K562 (cell line): ENCODE results near the gene RNF126. TPM values are rescaled to one million over a fixed set of nuclear protein-coding genes. Genes with fewer than 3 reads are reported as not detected.

Experiments used
- ARNT ChIP-seq, 2 experiments: fragments of 450-650 bp; IDR thresholded peaks; 2 replicates each; pipeline ENCODE4 v1.6.1; 2016; ENCODE audit warnings: mild to moderate bottlenecking in 1 of 2
- BRF1 ChIP-seq: IDR thresholded peaks from 3 replicates; pipeline ENCODE4 v1.6.1; 2011; ENCODE audit warnings: borderline replicate concordance, mild to moderate bottlenecking; ENCODE audit not compliant: insufficient read length; ENCODE audit errors: extremely low read depth
- COPS2 ChIP-seq: fragments of 450-650 bp; conservative IDR thresholded peaks from 2 replicates; pipeline ENCODE4 v1.6.1; 2016; ENCODE audit warnings: mild to moderate bottlenecking, moderate library complexity
- FOXM1 ChIP-seq, 2 experiments: fragments of 450-650 bp in 1 of 2; sonication (generic) in 1 of 2; formaldehyde crosslinking in 1 of 2; IDR thresholded peaks; 2 replicates each; pipeline versions ENCODE4 v1.6.1 to v1.9.0; 2017 to 2022; ENCODE audit warnings: low read depth in 2 of 2, mild to moderate bottlenecking in 2 of 2, missing genetic modification reagents in 1 of 2, moderate library complexity in 1 of 2
- GATA2 ChIP-seq: sonication (generic); formaldehyde crosslinking; IDR thresholded peaks from 2 replicates; pipeline ENCODE4 v1.4.0; 2020; ENCODE audit warnings: mild to moderate bottlenecking, missing genetic modification reagents
- KLF1 ChIP-seq: fragments of 450-650 bp; IDR thresholded peaks from 2 replicates; pipeline ENCODE4 v1.6.1; 2016; ENCODE audit warnings: missing genetic modification characterization, missing compliant biosample characterization
- NELFE ChIP-seq: IDR thresholded peaks from 2 replicates; pipeline ENCODE4 v1.6.1; 2011; ENCODE audit warnings: mild to moderate bottlenecking; ENCODE audit not compliant: insufficient read depth, insufficient read length
- POLR3G ChIP-seq: IDR thresholded peaks from 2 replicates; pipeline ENCODE4 v1.6.1; 2011; ENCODE audit not compliant: insufficient read length, insufficient replicate concordance; ENCODE audit errors: extremely low read depth
- RBM22 ChIP-seq: fragments of 200-400 bp; formaldehyde crosslinking; IDR thresholded peaks from 2 replicates; pipeline ENCODE4 v1.6.1; 2018; ENCODE audit warnings: low read length, low read depth; ENCODE audit not compliant: poor library complexity, severe bottlenecking
- RBM25 ChIP-seq: fragments of 200-400 bp; formaldehyde crosslinking; IDR thresholded peaks from 2 replicates; pipeline ENCODE4 v1.6.1; 2018; ENCODE audit warnings: low read length, low read depth, moderate library complexity; ENCODE audit not compliant: severe bottlenecking
- SREBF1 ChIP-seq: fragments of 150-350 bp; IDR thresholded peaks from 2 replicates; pipeline ENCODE4 v1.6.1; 2014; ENCODE audit warnings: antibody characterized with exemption, low read depth, low read length, borderline replicate concordance
- TSC22D4 ChIP-seq: fragments of 450-650 bp; IDR thresholded peaks from 2 replicates; pipeline ENCODE4 v1.6.1; 2016; ENCODE audit warnings: missing genetic modification characterization, missing biosample characterization, control low read depth
- polyA plus RNA-seq, 8 experiments: library from polyadenylated mRNA; depleted of rRNA in 4 of 8; stranded (reverse) in 5 of 8; unstranded in 3 of 8; fragments of >200 nt; fragmentation: Nextera tagmentation in 2 of 8; fragmentation: Illumina TruSeq in 1 of 8; extraction: Ambion mirVana in 2 of 8; extraction: Trizol in 1 of 8; gene quantifications; 2 replicates each; pipeline versions ENCODE4 v1.2.1 to v1.2.3, GENCODE V29; 2011 to 2014; ENCODE audit warnings: inconsistent platforms in 1 of 8, missing spikeins in 1 of 8
- total RNA-seq, 7 experiments: library from RNA; depleted of rRNA in 6 of 7; stranded (reverse); fragments of >200 nt in 6 of 7; fragmentation: Illumina TruSeq in 2 of 7; extraction: Trizol in 2 of 7; gene quantifications; 2 replicates each; pipeline versions ENCODE4 v1.2.1 to v1.2.3, GENCODE V29; 2011 to 2021; ENCODE audit warnings: low replicate concordance in 1 of 7
- TF ChIP-seq, protein P1 (sequence below): fragments of 450-650 bp; formaldehyde crosslinking; IDR thresholded peaks from 2 replicates; pipeline ENCODE4 v1.4.0; 2020; ENCODE audit warnings: mild to moderate bottlenecking
- TF ChIP-seq, protein P2 (sequence below): sonication (generic); formaldehyde crosslinking; IDR thresholded peaks from 2 replicates; pipeline ENCODE4 v1.8.0; 2022; ENCODE audit warnings: missing genetic modification reagents, mild to moderate bottlenecking, borderline replicate concordance
- TF ChIP-seq, protein P3 (sequence below): sonication (generic); formaldehyde crosslinking; IDR thresholded peaks from 2 replicates; pipeline ENCODE4 v1.8.0; 2023; ENCODE audit warnings: mild to moderate bottlenecking, missing genetic modification reagents
- TF ChIP-seq, protein P4 (sequence below): fragments of 250-450 bp; sonication (Bioruptor Pico); IDR thresholded peaks from 2 replicates; pipeline ENCODE4 v1.5.0; 2022; ENCODE audit warnings: mild to moderate bottlenecking
- TF ChIP-seq, protein P5 (sequence below), 3 experiments: fragments of 200-800 bp in 1 of 3; sonication (Bioruptor generic) in 1 of 3; sonication (generic) in 1 of 3; formaldehyde crosslinking in 1 of 3; IDR thresholded peaks; 2 replicates each; pipeline versions ENCODE4 v1.6.1 to v1.8.0; 2016 to 2022; ENCODE audit warnings: mild to moderate bottlenecking in 2 of 3, missing compliant biosample characterization in 2 of 3, missing genetic modification characterization in 2 of 3, missing genetic modification reagents in 1 of 3

The RNF126 gene
- total and polyA plus RNA-seq, 9 of the 15 experiments (the other 6 are each of a cell fraction or from before 2014, with no cell fraction given): 0.27 to 101 (median 12.3) TPM

DNA sequence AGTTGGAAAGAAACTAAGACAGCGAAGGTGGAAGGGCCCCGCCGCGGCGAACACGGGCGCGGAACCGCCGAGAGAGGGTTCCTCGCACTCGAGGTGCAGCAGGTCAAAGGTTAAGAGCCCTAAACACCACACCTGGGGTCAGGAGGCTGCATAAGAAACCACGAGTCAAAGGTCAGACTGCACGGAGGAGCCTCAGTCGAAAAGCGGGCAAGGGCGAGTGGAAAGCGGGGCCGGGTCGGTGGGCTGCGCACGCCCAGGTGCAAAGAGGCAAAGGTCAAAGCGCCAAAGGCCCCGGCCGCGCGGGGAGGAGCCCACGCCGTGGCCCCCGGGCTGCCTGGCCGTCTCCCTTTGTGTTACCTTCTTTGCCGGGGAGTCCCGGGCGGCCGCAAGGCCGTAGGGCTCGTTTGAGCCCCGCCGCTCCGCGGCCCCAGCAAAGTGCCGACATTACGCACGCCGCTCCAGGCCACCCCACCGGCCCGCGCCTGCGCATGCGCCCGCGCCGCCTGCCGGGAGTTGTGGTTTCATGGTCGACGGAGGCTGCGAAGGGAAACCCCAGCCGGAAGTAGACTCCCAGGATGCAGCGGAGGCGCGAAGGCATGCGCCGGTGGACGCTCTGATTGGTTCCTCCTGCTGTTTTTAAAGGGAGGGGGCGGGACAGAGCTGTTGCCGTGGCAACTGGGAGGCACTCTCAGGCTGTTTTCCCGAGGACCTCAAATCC, 29.8 kb downstream of the RNF126 start, which contains the start of gene POLRMT (continued):
- TF ChIP-seq, protein P1, sequence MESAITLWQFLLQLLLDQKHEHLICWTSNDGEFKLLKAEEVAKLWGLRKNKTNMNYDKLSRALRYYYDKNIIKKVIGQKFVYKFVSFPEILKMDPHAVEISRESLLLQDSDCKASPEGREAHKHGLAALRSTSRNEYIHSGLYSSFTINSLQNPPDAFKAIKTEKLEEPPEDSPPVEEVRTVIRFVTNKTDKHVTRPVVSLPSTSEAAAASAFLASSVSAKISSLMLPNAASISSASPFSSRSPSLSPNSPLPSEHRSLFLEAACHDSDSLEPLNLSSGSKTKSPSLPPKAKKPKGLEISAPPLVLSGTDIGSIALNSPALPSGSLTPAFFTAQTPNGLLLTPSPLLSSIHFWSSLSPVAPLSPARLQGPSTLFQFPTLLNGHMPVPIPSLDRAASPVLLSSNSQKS (CRISPR knock-in tag): no peak
- TF ChIP-seq POLR3G (no peak), FOXM1 (IDR thresholded peaks at IDR 0.05; ENCODE audit: low read depth) (no peak), FOXM1 (CRISPR knock-in tag; IDR thresholded peaks at IDR 0.05; ENCODE audit: low read depth) (no peak), NELFE (no peak), GATA2 (CRISPR knock-in tag) (no peak), SREBF1 (no peak), RBM22 (no peak), BRF1 (no peak), KLF1 (no peak; the same call in 1 of the 2 replicates), ARNT (IDR thresholded peaks at IDR 0.05) (no peak), RBM25 (peak; percentile 79), TSC22D4 (tag) (no peak), COPS2 (no peak)
- TF ChIP-seq, protein P2, sequence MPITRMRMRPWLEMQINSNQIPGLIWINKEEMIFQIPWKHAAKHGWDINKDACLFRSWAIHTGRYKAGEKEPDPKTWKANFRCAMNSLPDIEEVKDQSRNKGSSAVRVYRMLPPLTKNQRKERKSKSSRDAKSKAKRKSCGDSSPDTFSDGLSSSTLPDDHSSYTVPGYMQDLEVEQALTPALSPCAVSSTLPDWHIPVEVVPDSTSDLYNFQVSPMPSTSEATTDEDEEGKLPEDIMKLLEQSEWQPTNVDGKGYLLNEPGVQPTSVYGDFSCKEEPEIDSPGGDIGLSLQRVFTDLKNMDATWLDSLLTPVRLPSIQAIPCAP (CRISPR knock-in tag): no peak
- TF ChIP-seq, protein P3, sequence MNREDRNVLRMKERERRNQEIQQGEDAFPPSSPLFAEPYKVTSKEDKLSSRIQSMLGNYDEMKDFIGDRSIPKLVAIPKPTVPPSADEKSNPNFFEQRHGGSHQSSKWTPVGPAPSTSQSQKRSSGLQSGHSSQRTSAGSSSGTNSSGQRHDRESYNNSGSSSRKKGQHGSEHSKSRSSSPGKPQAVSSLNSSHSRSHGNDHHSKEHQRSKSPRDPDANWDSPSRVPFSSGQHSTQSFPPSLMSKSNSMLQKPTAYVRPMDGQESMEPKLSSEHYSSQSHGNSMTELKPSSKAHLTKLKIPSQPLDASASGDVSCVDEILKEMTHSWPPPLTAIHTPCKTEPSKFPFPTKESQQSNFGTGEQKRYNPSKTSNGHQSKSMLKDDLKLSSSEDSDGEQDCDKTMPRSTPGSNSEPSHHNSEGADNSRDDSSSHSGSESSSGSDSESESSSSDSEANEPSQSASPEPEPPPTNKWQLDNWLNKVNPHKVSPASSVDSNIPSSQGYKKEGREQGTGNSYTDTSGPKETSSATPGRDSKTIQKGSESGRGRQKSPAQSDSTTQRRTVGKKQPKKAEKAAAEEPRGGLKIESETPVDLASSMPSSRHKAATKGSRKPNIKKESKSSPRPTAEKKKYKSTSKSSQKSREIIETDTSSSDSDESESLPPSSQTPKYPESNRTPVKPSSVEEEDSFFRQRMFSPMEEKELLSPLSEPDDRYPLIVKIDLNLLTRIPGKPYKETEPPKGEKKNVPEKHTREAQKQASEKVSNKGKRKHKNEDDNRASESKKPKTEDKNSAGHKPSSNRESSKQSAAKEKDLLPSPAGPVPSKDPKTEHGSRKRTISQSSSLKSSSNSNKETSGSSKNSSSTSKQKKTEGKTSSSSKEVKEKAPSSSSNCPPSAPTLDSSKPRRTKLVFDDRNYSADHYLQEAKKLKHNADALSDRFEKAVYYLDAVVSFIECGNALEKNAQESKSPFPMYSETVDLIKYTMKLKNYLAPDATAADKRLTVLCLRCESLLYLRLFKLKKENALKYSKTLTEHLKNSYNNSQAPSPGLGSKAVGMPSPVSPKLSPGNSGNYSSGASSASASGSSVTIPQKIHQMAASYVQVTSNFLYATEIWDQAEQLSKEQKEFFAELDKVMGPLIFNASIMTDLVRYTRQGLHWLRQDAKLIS (CRISPR knock-in tag): no peak; the same call in 1 of the 2 replicates
- TF ChIP-seq, protein P4, sequence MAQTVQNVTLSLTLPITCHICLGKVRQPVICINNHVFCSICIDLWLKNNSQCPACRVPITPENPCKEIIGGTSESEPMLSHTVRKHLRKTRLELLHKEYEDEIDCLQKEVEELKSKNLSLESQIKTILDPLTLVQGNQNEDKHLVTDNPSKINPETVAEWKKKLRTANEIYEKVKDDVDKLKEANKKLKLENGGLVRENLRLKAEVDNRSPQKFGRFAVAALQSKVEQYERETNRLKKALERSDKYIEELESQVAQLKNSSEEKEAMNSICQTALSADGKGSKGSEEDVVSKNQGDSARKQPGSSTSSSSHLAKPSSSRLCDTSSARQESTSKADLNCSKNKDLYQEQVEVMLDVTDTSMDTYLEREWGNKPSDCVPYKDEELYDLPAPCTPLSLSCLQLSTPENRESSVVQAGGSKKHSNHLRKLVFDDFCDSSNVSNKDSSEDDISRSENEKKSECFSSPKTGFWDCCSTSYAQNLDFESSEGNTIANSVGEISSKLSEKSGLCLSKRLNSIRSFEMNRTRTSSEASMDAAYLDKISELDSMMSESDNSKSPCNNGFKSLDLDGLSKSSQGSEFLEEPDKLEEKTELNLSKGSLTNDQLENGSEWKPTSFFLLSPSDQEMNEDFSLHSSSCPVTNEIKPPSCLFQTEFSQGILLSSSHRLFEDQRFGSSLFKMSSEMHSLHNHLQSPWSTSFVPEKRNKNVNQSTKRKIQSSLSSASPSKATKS (CRISPR knock-in tag): no peak
- TF ChIP-seq, protein P5, sequence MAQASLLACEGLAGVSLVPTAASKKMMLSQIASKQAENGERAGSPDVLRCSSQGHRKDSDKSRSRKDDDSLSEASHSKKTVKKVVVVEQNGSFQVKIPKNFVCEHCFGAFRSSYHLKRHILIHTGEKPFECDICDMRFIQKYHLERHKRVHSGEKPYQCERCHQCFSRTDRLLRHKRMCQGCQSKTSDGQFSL (CRISPR knock-in tag; IDR thresholded peaks at IDR 0.05): no peak
- TF ChIP-seq, protein P5 (tag; IDR thresholded peaks at IDR 0.05): no peak
